Measurements from ENCODE around the gene PPFIA2.

DNA sequence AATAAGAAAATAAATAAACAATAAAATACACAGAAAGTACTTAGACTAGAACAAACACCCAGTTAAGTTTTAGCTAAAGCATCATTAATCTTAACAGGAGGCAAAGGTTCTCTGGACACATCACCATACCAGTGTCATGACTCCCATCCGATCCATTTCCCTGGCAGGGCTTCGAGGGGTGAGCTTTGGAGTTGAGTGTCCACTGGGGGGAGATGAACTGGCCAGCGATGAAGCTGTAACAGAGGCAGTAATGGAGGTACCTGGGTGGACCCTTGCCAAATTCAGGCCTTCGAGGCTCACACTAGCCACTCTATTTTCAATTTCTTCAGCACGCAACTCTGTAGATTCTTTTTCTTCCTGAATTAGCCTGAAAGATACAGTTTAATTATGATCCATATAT lies 411.7 kb downstream of the PPFIA2 start:
- TF ChIP-seq TBP (optimal IDR thresholded peaks at IDR 0.05; ENCODE audit: low read depth, low read length) (no peak), SMC3 (conservative IDR thresholded peaks at IDR 0.05; ENCODE audit: insufficient read depth, low read depth, low read length) (no peak), KDM4B (IDR thresholded peaks at IDR 0.05; ENCODE audit: borderline replicate concordance in 2 of 2, low read depth in 1 of 2) (no peak), GABPA (tag; conservative IDR thresholded peaks at IDR 0.05; ENCODE audit: low read depth) (no peak), ZNF274 (IDR thresholded peaks at IDR 0.05; ENCODE audit: borderline replicate concordance, low read depth, low read length) (no peak), EP300 (IDR thresholded peaks at IDR 0.05; ENCODE audit: low read length) (no peak), ELF1 (tag; IDR thresholded peaks at IDR 0.05) (no peak), PPARD (CRISPR knock-in tag; IDR thresholded peaks at IDR 0.05) (no peak), MXI1 (IDR thresholded peaks at IDR 0.05; ENCODE audit: low read depth, low read length) (no peak)
- TF ChIP-seq, protein P1, sequence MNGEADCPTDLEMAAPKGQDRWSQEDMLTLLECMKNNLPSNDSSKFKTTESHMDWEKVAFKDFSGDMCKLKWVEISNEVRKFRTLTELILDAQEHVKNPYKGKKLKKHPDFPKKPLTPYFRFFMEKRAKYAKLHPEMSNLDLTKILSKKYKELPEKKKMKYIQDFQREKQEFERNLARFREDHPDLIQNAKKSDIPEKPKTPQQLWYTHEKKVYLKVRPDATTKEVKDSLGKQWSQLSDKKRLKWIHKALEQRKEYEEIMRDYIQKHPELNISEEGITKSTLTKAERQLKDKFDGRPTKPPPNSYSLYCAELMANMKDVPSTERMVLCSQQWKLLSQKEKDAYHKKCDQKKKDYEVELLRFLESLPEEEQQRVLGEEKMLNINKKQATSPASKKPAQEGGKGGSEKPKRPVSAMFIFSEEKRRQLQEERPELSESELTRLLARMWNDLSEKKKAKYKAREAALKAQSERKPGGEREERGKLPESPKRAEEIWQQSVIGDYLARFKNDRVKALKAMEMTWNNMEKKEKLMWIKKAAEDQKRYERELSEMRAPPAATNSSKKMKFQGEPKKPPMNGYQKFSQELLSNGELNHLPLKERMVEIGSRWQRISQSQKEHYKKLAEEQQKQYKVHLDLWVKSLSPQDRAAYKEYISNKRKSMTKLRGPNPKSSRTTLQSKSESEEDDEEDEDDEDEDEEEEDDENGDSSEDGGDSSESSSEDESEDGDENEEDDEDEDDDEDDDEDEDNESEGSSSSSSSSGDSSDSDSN (IDR thresholded peaks at IDR 0.05; ENCODE audit: borderline replicate concordance in 1 of 2, low read depth in 2 of 2, low read length in 2 of 2) = no peak
- TF ChIP-seq, protein P2, sequence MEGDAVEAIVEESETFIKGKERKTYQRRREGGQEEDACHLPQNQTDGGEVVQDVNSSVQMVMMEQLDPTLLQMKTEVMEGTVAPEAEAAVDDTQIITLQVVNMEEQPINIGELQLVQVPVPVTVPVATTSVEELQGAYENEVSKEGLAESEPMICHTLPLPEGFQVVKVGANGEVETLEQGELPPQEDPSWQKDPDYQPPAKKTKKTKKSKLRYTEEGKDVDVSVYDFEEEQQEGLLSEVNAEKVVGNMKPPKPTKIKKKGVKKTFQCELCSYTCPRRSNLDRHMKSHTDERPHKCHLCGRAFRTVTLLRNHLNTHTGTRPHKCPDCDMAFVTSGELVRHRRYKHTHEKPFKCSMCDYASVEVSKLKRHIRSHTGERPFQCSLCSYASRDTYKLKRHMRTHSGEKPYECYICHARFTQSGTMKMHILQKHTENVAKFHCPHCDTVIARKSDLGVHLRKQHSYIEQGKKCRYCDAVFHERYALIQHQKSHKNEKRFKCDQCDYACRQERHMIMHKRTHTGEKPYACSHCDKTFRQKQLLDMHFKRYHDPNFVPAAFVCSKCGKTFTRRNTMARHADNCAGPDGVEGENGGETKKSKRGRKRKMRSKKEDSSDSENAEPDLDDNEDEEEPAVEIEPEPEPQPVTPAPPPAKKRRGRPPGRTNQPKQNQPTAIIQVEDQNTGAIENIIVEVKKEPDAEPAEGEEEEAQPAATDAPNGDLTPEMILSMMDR (IDR thresholded peaks at IDR 0.05 in 2 of 3, conservative IDR thresholded peaks at IDR 0.05 in 1 of 3; ENCODE audit: insufficient read depth in 2 of 3, low read depth in 1 of 3, low read length in 3 of 3) = no peak
- TF ChIP-seq, protein P3, sequence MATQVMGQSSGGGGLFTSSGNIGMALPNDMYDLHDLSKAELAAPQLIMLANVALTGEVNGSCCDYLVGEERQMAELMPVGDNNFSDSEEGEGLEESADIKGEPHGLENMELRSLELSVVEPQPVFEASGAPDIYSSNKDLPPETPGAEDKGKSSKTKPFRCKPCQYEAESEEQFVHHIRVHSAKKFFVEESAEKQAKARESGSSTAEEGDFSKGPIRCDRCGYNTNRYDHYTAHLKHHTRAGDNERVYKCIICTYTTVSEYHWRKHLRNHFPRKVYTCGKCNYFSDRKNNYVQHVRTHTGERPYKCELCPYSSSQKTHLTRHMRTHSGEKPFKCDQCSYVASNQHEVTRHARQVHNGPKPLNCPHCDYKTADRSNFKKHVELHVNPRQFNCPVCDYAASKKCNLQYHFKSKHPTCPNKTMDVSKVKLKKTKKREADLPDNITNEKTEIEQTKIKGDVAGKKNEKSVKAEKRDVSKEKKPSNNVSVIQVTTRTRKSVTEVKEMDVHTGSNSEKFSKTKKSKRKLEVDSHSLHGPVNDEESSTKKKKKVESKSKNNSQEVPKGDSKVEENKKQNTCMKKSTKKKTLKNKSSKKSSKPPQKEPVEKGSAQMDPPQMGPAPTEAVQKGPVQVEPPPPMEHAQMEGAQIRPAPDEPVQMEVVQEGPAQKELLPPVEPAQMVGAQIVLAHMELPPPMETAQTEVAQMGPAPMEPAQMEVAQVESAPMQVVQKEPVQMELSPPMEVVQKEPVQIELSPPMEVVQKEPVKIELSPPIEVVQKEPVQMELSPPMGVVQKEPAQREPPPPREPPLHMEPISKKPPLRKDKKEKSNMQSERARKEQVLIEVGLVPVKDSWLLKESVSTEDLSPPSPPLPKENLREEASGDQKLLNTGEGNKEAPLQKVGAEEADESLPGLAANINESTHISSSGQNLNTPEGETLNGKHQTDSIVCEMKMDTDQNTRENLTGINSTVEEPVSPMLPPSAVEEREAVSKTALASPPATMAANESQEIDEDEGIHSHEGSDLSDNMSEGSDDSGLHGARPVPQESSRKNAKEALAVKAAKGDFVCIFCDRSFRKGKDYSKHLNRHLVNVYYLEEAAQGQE (IDR thresholded peaks at IDR 0.05; ENCODE audit: borderline replicate concordance) = no peak
- TF ChIP-seq, protein P3 (CRISPR knock-in tag; IDR thresholded peaks at IDR 0.05; ENCODE audit: low read depth) = no peak
